GM12878 (cell line): Measurements from ENCODE around the gene HOXB3. TPM values are rescaled to one million over a fixed set of nuclear protein-coding genes. Genes with fewer than 3 reads are reported as not detected.

ENCODE experiments used
- ATAC-seq: fragments of 200-7000 bp; cut with Tn5 transposase; 3 replicates; pipeline ENCODE4 v1.9.1; 2020; ENCODE audit warnings: mild to moderate bottlenecking, moderate library complexity
- BruUV-seq: library from RNA; stranded (reverse); fragments of 400-500 nt; replicated peaks from 2 replicates; lab custom pipeline; 2021; lab: Mats Ljungman, UMichigan
- CTCF ChIA-PET: fragments of 300-600 bp; sonication (Branson Sonifier 250); formaldehyde crosslinking; extraction: SDS; loops from one replicate; lab custom pipeline; 2021; ENCODE audit warnings: inconsistent platforms; lab: Yijun Ruan, JAX
- POLR2A ChIA-PET: fragments of 350-600 bp; formaldehyde crosslinking; extraction: SDS; loops from one replicate; lab custom pipeline; 2021; ENCODE audit warnings: inconsistent platforms; lab: Charles Lee
- RAD21 ChIA-PET: fragments of 300-600 bp; sonication (Branson Sonifier 250); formaldehyde crosslinking; loops from one replicate; lab custom pipeline; 2023; ENCODE audit warnings: antibody characterized with exemption; ENCODE audit not compliant: unreplicated experiment; lab: Charles Lee
- SMC1A ChIA-PET: fragments of 300-600 bp; sonication (Branson Sonifier 250); formaldehyde crosslinking; loops from one replicate; lab custom pipeline; 2023; ENCODE audit not compliant: unreplicated experiment, uncharacterized antibody; lab: Charles Lee
- DNase-seq: peaks from one replicate; pipeline ENCODE4 v3.0.0-alpha.2; 2011; ENCODE audit warnings: low read depth, low spot score
- FAIRE-seq: peaks from 3 replicates; lab custom pipeline; 2011; peaks lifted over from hg19 to GRCh38; lab: Jason Lieb, UNC
- H2AFZ ChIP-seq: 2 replicates; pipeline ENCODE4 v1.6.0; 2011; ENCODE audit warnings: low read depth, low read length, control low read depth; ENCODE audit not compliant: control insufficient read depth
- H3K27ac ChIP-seq: 2 replicates; pipeline ENCODE4 v1.5.1; 2011; ENCODE audit warnings: control low read depth; ENCODE audit not compliant: control insufficient read depth, insufficient read depth
- H3K27me3 ChIP-seq, 2 experiments: replicated peaks in 1 of 2; 2 replicates each; pipeline versions ENCODE4 v1.6.0 to v1.6.1; 2011; ENCODE audit warnings: low read length in 1 of 2; ENCODE audit not compliant: control insufficient read depth in 2 of 2, insufficient read depth in 2 of 2
- H3K36me3 ChIP-seq, 2 experiments: 2 replicates each; pipeline ENCODE4 v1.5.1; 2011; ENCODE audit warnings: low read length in 1 of 2; ENCODE audit not compliant: control insufficient read depth in 2 of 2, insufficient read depth in 2 of 2
- H3K4me1 ChIP-seq: 2 replicates; pipeline ENCODE4 v1.6.1; 2011; ENCODE audit warnings: mild to moderate bottlenecking, low read length, moderate library complexity, mixed read lengths; ENCODE audit not compliant: control insufficient read depth, insufficient read depth
- H3K4me2 ChIP-seq: 2 replicates; pipeline ENCODE4 v1.6.0; 2011; ENCODE audit warnings: control low read depth; ENCODE audit not compliant: control insufficient read depth, insufficient read depth
- H3K4me3 ChIP-seq: fragments of 200-600 bp; sonication (generic); 2 replicates; pipeline ENCODE4 v1.5.1; 2016
- H3K79me2 ChIP-seq: 2 replicates; pipeline ENCODE4 v1.6.0; 2011; ENCODE audit warnings: low read length; ENCODE audit not compliant: control insufficient read depth, insufficient read depth
- H3K9ac ChIP-seq: 2 replicates; pipeline ENCODE4 v1.8.0; 2011; ENCODE audit warnings: low read length, control low read depth, mixed read lengths; ENCODE audit not compliant: control insufficient read depth, insufficient read depth
- H3K9me3 ChIP-seq: replicated peaks from 3 replicates; pipeline ENCODE4 v1.5.1; 2011; ENCODE audit warnings: mild to moderate bottlenecking, low read length; ENCODE audit not compliant: control insufficient read depth, insufficient read depth
- H4K20me1 ChIP-seq: 2 replicates; pipeline ENCODE4 v1.6.0; 2011; ENCODE audit not compliant: control insufficient read depth, insufficient read depth
- BHLHE40 ChIP-seq, 2 experiments: fragments of 450-650 bp in 1 of 2; IDR thresholded peaks; 2 replicates each; pipeline ENCODE4 v1.6.1; 2011 to 2017; ENCODE audit warnings: low read depth in 2 of 2, borderline replicate concordance in 1 of 2, improper control_type of control experiment in 1 of 2, low read length in 1 of 2, mild to moderate bottlenecking in 1 of 2
- CEBPB ChIP-seq, 2 experiments: fragments of 150-350 bp in 1 of 2; IDR thresholded peaks; 2 replicates each; pipeline ENCODE4 v1.6.1; 2012 to 2014; ENCODE audit warnings: low read depth in 2 of 2, low read length in 2 of 2, borderline replicate concordance in 1 of 2, inconsistent platforms in 1 of 2
- CHD4 ChIP-seq: fragments of 200-600 bp; sonication (generic); IDR thresholded peaks from 2 replicates; pipeline ENCODE4 v1.6.1; 2016; ENCODE audit warnings: mild to moderate bottlenecking
- CUX1 ChIP-seq: IDR thresholded peaks from 2 replicates; pipeline ENCODE4 v1.6.1; 2012; ENCODE audit warnings: improper control_type of control experiment, low read depth, low read length; ENCODE audit not compliant: insufficient replicate concordance
- FOS ChIP-seq: IDR thresholded peaks from 3 replicates; pipeline ENCODE4 v1.6.1; 2011; ENCODE audit warnings: borderline replicate concordance; ENCODE audit not compliant: insufficient read length; ENCODE audit errors: extremely low read depth
- KLF5 ChIP-seq: fragments of 450-650 bp; IDR thresholded peaks from 2 replicates; pipeline ENCODE4 v1.6.1; 2014; ENCODE audit warnings: mild to moderate bottlenecking; ENCODE audit not compliant: partially characterized antibody
- MTA3 ChIP-seq: IDR thresholded peaks from 2 replicates; pipeline ENCODE4 v1.6.1; 2012; ENCODE audit warnings: low read length, inconsistent platforms, borderline replicate concordance
- MXI1 ChIP-seq: fragments of 150-350 bp; IDR thresholded peaks from 2 replicates; pipeline ENCODE4 v1.6.1; 2011; ENCODE audit warnings: low read depth, mild to moderate bottlenecking, inconsistent platforms, low read length, improper control_type of control experiment
- NR2F1 ChIP-seq: fragments of 450-650 bp; conservative IDR thresholded peaks from 2 replicates; pipeline ENCODE4 v1.6.1; 2017; ENCODE audit warnings: mild to moderate bottlenecking
- PBX3 ChIP-seq: IDR thresholded peaks from 2 replicates; pipeline ENCODE4 v1.6.1; 2011; ENCODE audit warnings: mild to moderate bottlenecking, low read depth, low read length, moderate library complexity; ENCODE audit not compliant: insufficient replicate concordance
- PML ChIP-seq: IDR thresholded peaks from 2 replicates; pipeline ENCODE4 v1.6.1; 2012; ENCODE audit warnings: low read length, inconsistent platforms
- POU2F2 ChIP-seq: IDR thresholded peaks from 3 replicates; pipeline ENCODE4 v1.6.1; 2011; ENCODE audit warnings: low read depth, mild to moderate bottlenecking, low read length, borderline replicate concordance
- STAT1 ChIP-seq: fragments of 450-650 bp; conservative IDR thresholded peaks from 2 replicates; pipeline ENCODE4 v1.6.1; 2014; ENCODE audit warnings: antibody characterized with exemption, mild to moderate bottlenecking
- TARDBP ChIP-seq: IDR thresholded peaks from 2 replicates; pipeline ENCODE4 v1.6.1; 2016; ENCODE audit warnings: borderline replicate concordance
- TCF7 ChIP-seq: IDR thresholded peaks from 2 replicates; pipeline ENCODE4 v1.6.1; 2014; ENCODE audit warnings: antibody characterized with exemption, borderline replicate concordance
- ZBED1 ChIP-seq: IDR thresholded peaks from 2 replicates; pipeline ENCODE4 v1.6.1; 2016; ENCODE audit warnings: borderline replicate concordance
- WGBS: methylation state at CpG from one replicate; pipeline ENCODE4 v1.1.6; 2016; ENCODE audit warnings: low lambda C conversion rate; ENCODE audit not compliant: insufficient replicate concordance, insufficient coverage; ENCODE audit errors: missing lambda C conversion rate; 5-methylcytosine and 5-hydroxymethylcytosine counted together
- in situ Hi-C: fragments of 300-500 bp; cut with MboI; formaldehyde crosslinking; loops from 9 replicates; pipeline ENCODE4 v1.14.3; 2018; ENCODE audit warnings: mixed read lengths
- intact Hi-C: fragments of 100-400 bp; cut with micrococcal nuclease; formaldehyde crosslinking; loops from one replicate; pipeline ENCODE4 v1.14.2; 2022; ENCODE audit not compliant: unreplicated experiment
- polyA plus RNA-seq, 11 experiments: library from polyadenylated mRNA; depleted of rRNA in 4 of 11; unstranded in 6 of 11; stranded (reverse) in 5 of 11; fragments of >200 nt; fragmentation: Nextera tagmentation in 4 of 11; fragmentation: Illumina TruSeq in 1 of 11; extraction: Ambion mirVana in 4 of 11; extraction: Trizol in 1 of 11; gene quantifications; 1 replicate in 1 of 11; 2 replicates in 10 of 11; pipeline versions ENCODE4 v1.2.1 to v1.2.3, GENCODE V29; 2011 to 2016; ENCODE audit warnings: inconsistent platforms in 2 of 11, missing spikeins in 2 of 11, low read depth in 1 of 11
- total RNA-seq, 4 experiments: library from RNA; depleted of rRNA in 3 of 4; stranded (reverse); fragments of >200 nt in 3 of 4; fragmentation: Illumina TruSeq in 1 of 4; extraction: Trizol in 1 of 4; gene quantifications; 2 replicates each; pipeline versions ENCODE4 v1.2.1 to v1.2.3, GENCODE V29; 2013 to 2021

HOXB3 gene
- total and polyA plus RNA-seq, 10 of the 15 experiments (the other 5 are each of a cell fraction or from before 2014, with no cell fraction given), result 0.19 to 7.7 (median 2.9) TPM

GRCh38 chr17:48530208-48530886 is 59.7 kb downstream of the HOXB3 start (continued):
- no peak for TF ChIP-seq CHD4
- TF ChIP-seq STAT1, result no peak
- TF ChIP-seq CEBPB (IDR thresholded peaks at IDR 0.05; ENCODE audit: borderline replicate concordance in 1 of 2, low read depth in 2 of 2, low read length in 2 of 2), result no peak

- H2AFZ ChIP-seq, result no peak overlapping the region
- H3K79me2 ChIP-seq, result no peaks in the 10 kb centered on the region
- no peak overlapping the region for H3K4me3 ChIP-seq
- in situ Hi-C loops (no loop called here), intact Hi-C loops (no loop called here)
- RAD21 ChIA-PET, result interaction anchor here (0.7 kb wide), 1 partner anchor 28 kb away, joined by 3 read pairs; no protein-coding TSS in a partner anchor
- SMC1A ChIA-PET, result no interaction called here
- H3K4me1 ChIP-seq, result no peaks in the 10 kb centered on the region
- 0 out of 4 replicates have a peak, but pooled peaks cover 0 to 3% of the 10 kb centered on the region in 2 experiments for H3K27me3 ChIP-seq
- ATAC-seq (no peak), FAIRE-seq (no peak), DNase-seq (no peak)
- CTCF ChIA-PET, result no interaction called here
- H4K20me1 ChIP-seq, result no peaks in the 10 kb centered on the region
- no peak overlapping the region for H3K4me2 ChIP-seq
- no peak overlapping the region for H3K9ac ChIP-seq
- POLR2A ChIA-PET, result no interaction called here
- H3K9me3 ChIP-seq, result no peaks in the 10 kb centered on the region
- H3K27ac ChIP-seq, result no peak overlapping the region
- WGBS, result 72% methylated on average over 11 of the region's 11 CpGs
- no TSS peak for BruUV-seq
- no peaks in the 10 kb centered on the region for H3K36me3 ChIP-seq
- no peak for TF ChIP-seq MXI1
- no peak for TF ChIP-seq KLF5
- TF ChIP-seq TARDBP, result no peak
- no peak for TF ChIP-seq MTA3
- no peak for TF ChIP-seq BHLHE40 (IDR thresholded peaks at IDR 0.05; ENCODE audit: borderline replicate concordance in 1 of 2, low read depth in 2 of 2, low read length in 1 of 2)
- no peak for TF ChIP-seq ZBED1
- TF ChIP-seq TCF7, result no peak
- no peak for TF ChIP-seq POU2F2
- no peak for TF ChIP-seq PBX3
- TF ChIP-seq FOS, result no peak
- TF ChIP-seq PML, result no peak
- TF ChIP-seq NR2F1, result no peak
- no peak for TF ChIP-seq CUX1
Measured at GRCh38 chr17:48529683-48530009, 60.4 kb downstream of the HOXB3 start.
